ENCODE data around the gene SERPING1.

SERPING1 gene

GRCh38 chr11:57656885-57657193 lies 59.4 kb downstream of the SERPING1 start:
- peak; percentile 33 for DNase-seq

- peak; percentile 95 for DNase-seq
Observed at GRCh38 chr11:57657194-57658022, 59.9 kb downstream of the SERPING1 start, which contains the start of gene CLP1. TSS of gene CLP1 (plus strand) at chr11:57657762. CDS start at chr11:57659477, 1,715 bp downstream.

- no peak for DNase-seq
Observed at GRCh38 chr11:57658023-57658361, 60.5 kb downstream of the SERPING1 start.

- no peak for DNase-seq
Observed at GRCh38 chr11:57659669-57660068, 62.2 kb downstream of the SERPING1 start.

GRCh38 chr11:57662893-57663292 lies 65.4 kb downstream of the SERPING1 start:
- no peak for DNase-seq

- DNase-seq = no peak
Observed at GRCh38 chr11:57663975-57664374, 66.5 kb downstream of the SERPING1 start.
